NCI-H1092 treated with DMSO at 0.1 percent for 48 hours (cell line): ENCODE measurements around the gene NEDD9.

Experiments
- DNase-seq: peaks from one replicate; lab custom pipeline; 2025; lab: John Stamatoyannopoulos, UW

Gene NEDD9

GRCh38 chr6:11260249-11261038, 28.0 kb upstream of the NEDD9 start:
- no peak for DNase-seq

DNA sequence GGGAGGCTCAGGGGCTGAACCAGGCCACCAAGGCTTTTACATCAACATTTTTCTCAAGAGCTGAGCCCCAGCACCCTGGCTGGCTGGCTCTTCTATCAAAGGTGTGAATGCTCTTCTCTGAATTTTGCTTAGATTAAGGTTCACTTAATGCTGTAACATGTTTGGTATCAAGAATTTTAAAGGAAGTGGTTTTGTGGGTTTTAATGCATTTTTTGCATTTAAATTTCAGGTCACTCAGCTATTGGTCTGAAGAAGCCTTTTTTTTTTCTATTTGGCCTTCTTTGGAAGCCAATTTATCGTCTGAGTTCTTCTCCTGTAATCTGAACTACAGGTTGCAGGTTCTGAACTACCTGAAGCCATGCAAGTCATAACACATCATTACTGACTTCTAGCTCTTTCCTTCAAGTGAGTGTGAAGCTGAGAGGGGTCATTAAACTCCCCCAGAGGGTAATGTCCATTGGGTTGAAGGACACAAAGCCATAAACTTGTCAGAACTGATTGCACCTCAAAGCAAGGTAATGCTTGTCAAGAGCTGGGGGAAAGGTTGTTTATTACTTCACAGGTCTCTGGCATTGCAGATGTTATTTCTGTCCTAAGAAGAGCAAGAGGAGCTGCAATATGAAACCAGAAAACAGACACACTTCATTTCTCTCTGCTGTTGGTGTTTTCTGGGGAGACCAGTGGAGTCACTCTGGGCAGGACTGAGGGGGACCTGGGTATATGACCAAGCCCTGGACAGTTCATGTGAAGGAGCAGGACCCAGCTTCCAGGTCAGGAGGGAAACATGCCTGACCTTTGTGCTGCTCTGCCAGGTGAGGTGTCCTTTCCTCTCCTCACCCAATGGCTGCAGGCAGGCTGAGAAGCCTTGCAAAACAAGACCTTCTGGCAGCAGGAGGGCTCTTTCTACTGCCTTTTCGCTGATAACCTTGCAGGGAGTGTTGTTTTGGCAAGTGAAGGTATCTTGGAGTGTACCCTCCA, 26.1 kb upstream of the NEDD9 start:
- no peak for DNase-seq

DNA sequence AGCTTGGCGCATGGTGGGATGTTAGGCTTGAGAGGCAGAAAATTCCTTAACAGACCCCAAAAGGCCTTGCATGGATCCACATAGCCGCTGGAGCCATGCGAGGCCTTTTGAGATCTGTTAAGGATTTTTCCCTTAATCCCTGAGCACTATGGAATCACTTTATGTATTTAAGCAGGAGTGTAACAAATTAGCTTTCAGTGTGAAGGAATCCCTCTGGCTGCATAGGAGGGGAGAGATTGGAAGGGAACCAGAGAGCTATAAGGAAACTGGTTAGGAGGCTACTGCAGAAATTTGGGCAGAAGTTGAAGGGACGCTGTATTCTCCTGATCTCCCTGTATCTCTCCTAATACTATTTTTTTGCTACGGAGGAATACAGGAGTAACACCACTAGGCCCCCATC, 23.1 kb upstream of the NEDD9 start:
- no peak for DNase-seq

DNA sequence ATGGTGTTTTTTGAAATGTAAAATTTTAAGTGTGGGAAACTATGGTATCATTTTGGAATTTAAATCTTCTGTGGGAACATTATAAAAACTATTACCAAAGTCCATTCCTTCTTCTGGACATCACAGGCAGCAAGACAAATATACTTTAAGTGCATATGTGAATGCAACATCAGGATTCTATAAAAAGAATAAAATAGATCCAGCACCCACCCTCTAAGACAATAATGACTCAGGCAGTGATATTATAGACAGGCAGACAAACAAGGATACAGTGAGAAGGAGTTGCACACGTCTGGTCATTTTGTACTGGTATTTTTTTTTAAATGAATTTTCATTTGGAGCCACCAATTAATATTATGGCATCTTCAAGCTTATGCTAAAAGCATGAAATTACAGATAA, 21.1 kb upstream of the NEDD9 start:
- no peak for DNase-seq

GRCh38 chr6:11251553-11252360, 19.3 kb upstream of the NEDD9 start:
- DNase-seq: no peak

- DNase-seq: no peak
Observed at GRCh38 chr6:11250108-11250507, 17.6 kb upstream of the NEDD9 start.

DNA sequence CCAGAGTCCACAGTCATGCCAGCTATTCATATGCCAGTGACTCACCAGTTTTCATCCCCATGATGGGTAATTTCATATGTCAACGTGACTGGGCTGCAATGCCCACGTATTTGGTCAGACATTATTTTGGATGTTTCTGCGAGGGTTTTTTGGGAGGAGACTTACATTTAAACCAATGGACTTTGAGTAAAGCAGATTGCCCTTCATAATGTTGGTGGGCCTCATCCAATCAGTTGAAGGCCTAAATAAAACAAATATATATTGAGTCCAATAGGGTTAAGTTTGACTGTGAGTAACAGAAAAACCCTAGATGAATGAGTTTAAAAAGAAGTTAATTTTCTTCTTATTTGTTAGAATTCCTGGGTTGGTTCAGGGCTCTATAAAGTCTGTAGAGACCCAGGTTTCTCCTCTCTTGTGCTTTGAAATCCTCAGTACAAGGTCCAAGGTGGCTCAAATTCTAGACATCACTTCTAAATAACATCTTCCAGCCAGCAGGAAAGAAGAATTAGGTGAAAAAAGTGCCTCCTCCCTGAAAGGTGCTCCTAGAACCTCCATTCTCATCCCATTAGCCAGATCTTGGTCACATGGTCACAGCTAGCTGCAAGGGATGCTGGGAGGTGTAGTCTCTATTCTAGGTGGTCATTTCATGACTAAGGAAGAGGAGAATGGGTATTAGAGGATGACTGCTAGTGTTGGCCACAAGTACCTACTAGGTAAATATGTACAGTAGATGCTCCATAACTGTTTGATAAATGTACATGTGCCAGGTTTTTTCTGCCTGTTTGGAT, 16.7 kb upstream of the NEDD9 start:
- no peak for DNase-seq

DNA sequence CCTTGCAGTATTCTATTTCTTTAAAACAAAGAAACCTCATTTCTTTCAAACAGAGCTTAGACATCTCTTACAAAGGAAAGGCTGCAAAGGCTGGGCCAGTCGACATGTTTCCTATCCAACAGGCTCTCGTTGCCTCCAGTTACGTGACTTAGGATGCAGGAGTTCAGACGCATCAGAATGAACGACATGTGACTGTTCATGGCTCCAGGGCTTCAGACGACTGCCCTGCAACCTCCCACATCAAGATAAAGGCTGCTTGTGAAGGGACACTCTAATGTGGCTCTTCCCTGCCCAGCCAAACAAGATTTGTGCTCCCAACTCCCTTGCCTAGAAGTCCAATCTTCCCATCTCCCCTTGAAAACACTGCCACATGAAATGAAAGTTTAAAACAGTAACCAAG, 14.3 kb upstream of the NEDD9 start:
- no peak for DNase-seq

GRCh38 chr6:11245381-11246256, 13.2 kb upstream of the NEDD9 start:
- DNase-seq: no peak

DNA sequence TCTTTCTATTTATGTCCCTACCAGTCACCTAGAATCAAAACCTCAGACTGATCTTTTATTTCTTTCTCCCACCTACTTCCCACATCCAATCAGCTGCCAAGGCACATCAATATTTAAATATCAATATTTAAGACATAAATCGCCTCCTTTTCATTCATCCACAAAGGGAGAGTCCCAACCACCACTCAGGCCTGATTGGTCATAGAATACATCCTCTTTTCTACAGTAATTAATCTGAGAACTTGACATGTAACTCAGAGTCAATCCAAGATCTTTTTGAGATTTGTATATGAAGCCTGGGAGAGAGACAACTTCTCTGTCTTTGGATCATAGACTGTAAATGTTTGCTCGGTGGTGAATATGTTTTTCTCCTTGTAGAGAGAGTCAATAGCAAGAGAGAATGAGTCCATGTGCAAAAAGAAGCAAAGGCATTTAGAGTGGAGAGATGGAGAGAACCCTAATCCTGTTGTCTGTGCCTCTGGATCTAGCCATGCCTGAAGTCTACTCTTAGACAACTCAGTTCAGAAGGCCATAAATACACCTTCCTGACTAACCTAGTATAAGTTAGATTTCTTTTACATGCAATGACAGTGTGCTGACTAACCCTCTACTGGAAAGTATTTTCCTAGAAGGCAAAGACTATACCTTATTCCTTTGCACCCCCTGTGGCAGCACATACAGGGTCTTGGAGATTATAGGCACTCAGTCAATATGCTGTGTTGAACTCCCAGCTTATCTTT, 12.1 kb upstream of the NEDD9 start:
- no peak for DNase-seq

GRCh38 chr6:11243861-11244260, 11.4 kb upstream of the NEDD9 start:
- no peak for DNase-seq

- no peak for DNase-seq
Observed at GRCh38 chr6:11242711-11243110, 10.2 kb upstream of the NEDD9 start.

- DNase-seq: no peak
Observed at GRCh38 chr6:11241793-11242201, 9.3 kb upstream of the NEDD9 start.

DNA sequence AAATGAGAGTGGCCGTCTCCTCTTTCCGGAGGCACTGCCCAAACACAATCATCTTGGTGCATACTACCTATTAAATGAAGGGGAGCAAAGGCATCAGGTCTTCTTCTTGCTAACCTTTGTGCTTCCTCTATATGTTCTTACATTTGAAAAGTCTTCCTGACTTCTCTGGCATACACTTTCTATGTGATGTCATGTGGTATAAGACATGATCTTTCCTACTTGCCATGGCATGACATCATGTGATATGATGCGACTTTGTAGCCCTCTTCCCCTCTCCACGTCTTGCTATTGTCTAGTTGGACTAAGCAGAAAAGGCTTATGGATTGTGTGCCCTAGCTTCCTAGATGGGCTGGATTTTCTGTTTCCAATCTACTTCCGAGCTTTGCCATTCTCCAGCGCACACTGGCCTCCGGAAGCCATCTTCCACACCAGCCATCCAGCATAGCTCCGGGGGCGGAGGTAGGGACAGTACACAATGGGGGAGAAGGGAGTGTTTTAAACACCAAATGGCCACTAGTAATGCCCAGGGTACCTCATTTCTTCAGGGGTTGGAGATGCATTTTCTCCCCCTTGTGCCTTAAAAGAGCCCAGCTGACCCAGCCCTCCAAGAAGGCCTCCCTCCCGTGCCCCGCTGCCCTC, 8.8 kb upstream of the NEDD9 start:
- DNase-seq: no peak

DNA sequence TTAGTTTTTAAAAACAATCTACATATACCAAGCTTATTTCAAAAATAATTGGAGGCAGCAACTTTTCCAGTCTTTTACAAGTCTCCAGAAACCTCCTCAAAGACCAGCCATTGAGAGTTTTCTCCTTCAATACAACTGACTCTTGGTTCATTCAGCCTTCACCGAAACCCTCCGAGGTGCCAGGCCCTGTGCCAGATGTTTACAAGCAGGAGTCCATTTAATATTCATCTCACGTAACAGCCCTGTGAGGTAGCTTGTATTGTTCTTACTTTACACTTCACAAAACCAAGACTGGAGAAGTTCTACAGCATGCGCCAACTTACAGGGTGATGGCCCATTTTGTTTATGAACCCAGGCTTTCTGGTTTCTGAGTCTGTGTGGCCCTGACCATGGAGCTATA, 5.5 kb upstream of the NEDD9 start:
- DNase-seq: no peak

DNA sequence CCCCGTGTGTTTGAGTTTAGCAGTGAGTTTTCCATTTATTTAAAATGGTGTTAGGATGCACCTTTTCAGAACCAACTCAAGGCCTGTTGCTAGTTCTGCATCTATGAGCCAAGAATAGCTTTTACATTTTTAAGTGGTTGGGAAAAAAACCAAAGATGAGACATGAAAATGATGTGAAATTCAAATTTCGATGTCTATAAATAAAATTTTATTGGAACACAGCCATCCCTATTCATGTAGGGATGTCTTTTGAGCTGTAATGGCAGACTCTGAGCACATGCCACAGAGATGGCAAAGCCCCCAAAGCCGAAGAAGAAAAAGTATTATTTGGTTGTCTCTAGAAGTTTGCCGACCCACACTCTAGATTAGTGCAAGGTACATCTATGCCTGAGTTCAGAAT, 5.0 kb upstream of the NEDD9 start:
- DNase-seq: no peak

DNA sequence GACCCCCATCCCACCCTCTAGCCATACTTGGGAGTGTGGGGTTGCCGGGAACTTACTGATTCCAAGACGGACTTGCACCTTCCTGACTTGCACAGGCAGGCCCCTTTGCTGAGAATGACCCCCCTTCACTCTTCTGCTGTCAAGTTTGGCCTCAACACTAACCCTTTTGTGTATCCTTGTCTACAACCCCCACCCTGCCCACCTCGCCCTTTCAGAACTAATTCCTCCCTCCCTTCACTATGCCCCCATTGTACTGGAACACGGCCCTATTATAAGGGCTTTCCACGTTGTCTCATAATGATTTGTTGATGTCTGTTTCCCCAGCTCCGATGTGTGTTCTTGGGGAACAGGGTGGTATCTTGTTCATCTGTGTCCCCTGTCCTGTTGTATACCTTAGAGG, 4.4 kb upstream of the NEDD9 start:
- DNase-seq: no peak

DNA sequence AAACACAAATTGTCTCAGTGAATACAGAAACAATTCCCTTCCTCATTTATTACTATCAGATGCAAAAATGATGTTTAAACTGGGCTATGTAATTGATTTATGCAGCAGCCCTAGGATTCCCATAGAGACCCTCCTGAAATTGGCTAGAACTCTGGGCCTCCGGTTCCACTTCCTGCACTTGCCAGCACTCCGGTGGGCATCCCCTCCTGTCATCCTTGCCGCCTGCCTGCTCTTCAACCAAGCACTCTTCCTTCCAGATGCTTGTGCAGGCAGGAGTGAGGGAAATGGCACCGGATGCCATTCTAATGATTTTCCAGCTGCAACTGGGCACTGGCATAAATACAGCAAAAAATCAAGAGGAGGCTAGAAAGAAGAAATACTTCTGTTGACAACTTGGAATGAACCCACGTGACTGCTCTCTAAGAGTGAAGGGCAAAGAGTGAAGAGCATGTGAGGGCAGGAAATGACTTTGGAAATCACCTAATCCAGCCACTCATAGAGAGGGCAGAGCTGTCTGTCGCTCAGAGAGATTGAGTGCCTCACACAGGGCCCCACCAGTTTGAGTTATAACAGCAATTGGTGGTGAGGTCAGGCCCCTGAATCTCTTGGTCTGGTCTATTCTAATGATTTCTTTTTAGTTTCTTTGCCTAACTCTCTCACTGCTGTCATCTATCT, 3.7 kb upstream of the NEDD9 start:
- DNase-seq: no peak

DNA sequence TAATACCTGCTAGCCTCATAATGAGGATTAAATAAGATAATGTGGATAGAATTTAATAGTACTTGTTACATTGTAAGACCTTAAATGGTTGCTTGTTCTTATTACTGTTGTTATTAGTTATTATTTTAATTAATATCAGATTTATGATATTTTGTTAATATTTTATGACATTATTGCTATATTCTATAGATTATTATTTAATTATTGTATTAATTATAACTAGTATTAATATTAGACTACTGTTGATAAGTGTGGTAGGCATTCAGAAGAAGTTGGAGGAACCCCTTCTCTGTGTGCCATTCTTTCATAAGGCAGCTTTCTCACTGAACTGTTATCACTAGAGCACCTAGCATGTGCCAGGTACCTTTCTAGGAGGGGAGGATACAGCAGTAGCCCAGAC, 2.6 kb upstream of the NEDD9 start:
- no peak for DNase-seq
